K562 (cell line): Measurements from ENCODE around the gene UQCRH. TPM values are rescaled to one million over a fixed set of nuclear protein-coding genes. Genes with fewer than 3 reads are reported as not detected.

ENCODE experiments used
- CLOCK ChIP-seq: fragments of 250-450 bp; sonication (Bioruptor Pico); IDR thresholded peaks from 2 replicates; pipeline ENCODE4 v1.4.0; 2020; ENCODE audit warnings: mild to moderate bottlenecking, moderate library complexity, borderline replicate concordance
- CREB1 ChIP-seq, 2 experiments: sonication (generic) in 1 of 2; formaldehyde crosslinking in 1 of 2; IDR thresholded peaks; 2 replicates each; pipeline versions ENCODE4 v1.6.1 to v1.8.0; 2012 to 2022; ENCODE audit warnings: inconsistent platforms in 1 of 2, mild to moderate bottlenecking in 1 of 2, missing genetic modification reagents in 1 of 2, moderate library complexity in 1 of 2
- HCFC1 ChIP-seq: IDR thresholded peaks from 2 replicates; pipeline ENCODE4 v1.6.1; 2012; ENCODE audit warnings: low read depth, low read length, improper control_type of control experiment
- IFI16 ChIP-seq: fragments of 250-450 bp; sonication (Bioruptor Pico); IDR thresholded peaks from 2 replicates; pipeline ENCODE4 v2.1.2; 2022; ENCODE audit warnings: mild to moderate bottlenecking, inconsistent platforms
- KDM2B ChIP-seq: fragments of 250-450 bp; sonication (Bioruptor Pico); IDR thresholded peaks from 2 replicates; pipeline ENCODE4 v1.8.0; 2021; ENCODE audit warnings: mild to moderate bottlenecking, moderate library complexity
- NONO ChIP-seq, 2 experiments: fragments of 200-400 bp in 1 of 2; fragments of 450-650 bp in 1 of 2; formaldehyde crosslinking in 1 of 2; IDR thresholded peaks; 2 replicates each; pipeline ENCODE4 v1.6.1; 2017; ENCODE audit warnings: low read depth in 2 of 2, mild to moderate bottlenecking in 2 of 2, moderate library complexity in 2 of 2, low read length in 1 of 2
- PHF8 ChIP-seq: fragments of 200-600 bp; sonication (generic); IDR thresholded peaks from 2 replicates; pipeline ENCODE4 v1.6.1; 2012; ENCODE audit warnings: mixed run types, mild to moderate bottlenecking, inconsistent platforms, low read length, moderate library complexity, borderline replicate concordance
- RBFOX2 ChIP-seq: fragments of 200-400 bp; formaldehyde crosslinking; IDR thresholded peaks from 2 replicates; pipeline ENCODE4 v1.6.1; 2017; ENCODE audit warnings: low read depth, mild to moderate bottlenecking, low read length, moderate library complexity
- RBM17 ChIP-seq: fragments of 200-400 bp; formaldehyde crosslinking; IDR thresholded peaks from 2 replicates; pipeline ENCODE4 v1.6.1; 2017; ENCODE audit warnings: low read depth, mild to moderate bottlenecking, low read length, borderline replicate concordance
- ZNF609 ChIP-seq: sonication (generic); formaldehyde crosslinking; IDR thresholded peaks from 2 replicates; pipeline ENCODE4 v1.8.1; 2023; ENCODE audit warnings: missing genetic modification reagents, mild to moderate bottlenecking, borderline replicate concordance
- ZNF668 ChIP-seq: fragments of 250-450 bp; sonication (Bioruptor Pico); IDR thresholded peaks from 2 replicates; pipeline ENCODE4 v1.8.0; 2022; ENCODE audit warnings: mild to moderate bottlenecking, inconsistent platforms
- ZSCAN32 ChIP-seq: fragments of 450-650 bp; formaldehyde crosslinking; IDR thresholded peaks from 2 replicates; pipeline ENCODE4 v1.4.0; 2020; ENCODE audit warnings: mild to moderate bottlenecking, moderate library complexity
- polyA plus RNA-seq, 8 experiments: library from polyadenylated mRNA; depleted of rRNA in 4 of 8; stranded (reverse) in 5 of 8; unstranded in 3 of 8; fragments of >200 nt; fragmentation: Nextera tagmentation in 2 of 8; fragmentation: Illumina TruSeq in 1 of 8; extraction: Ambion mirVana in 2 of 8; extraction: Trizol in 1 of 8; gene quantifications; 2 replicates each; pipeline versions ENCODE4 v1.2.1 to v1.2.3, GENCODE V29; 2011 to 2014; ENCODE audit warnings: inconsistent platforms in 1 of 8, missing spikeins in 1 of 8
- total RNA-seq, 7 experiments: library from RNA; depleted of rRNA in 6 of 7; stranded (reverse); fragments of >200 nt in 6 of 7; fragmentation: Illumina TruSeq in 2 of 7; extraction: Trizol in 2 of 7; gene quantifications; 2 replicates each; pipeline versions ENCODE4 v1.2.1 to v1.2.3, GENCODE V29; 2011 to 2021; ENCODE audit warnings: low replicate concordance in 1 of 7
- TF ChIP-seq, protein P1 (sequence below): sonication (generic); formaldehyde crosslinking; IDR thresholded peaks from 2 replicates; pipeline ENCODE4 v1.8.0; 2022; ENCODE audit warnings: mild to moderate bottlenecking, missing genetic modification reagents
- TF ChIP-seq, protein P2 (sequence below): fragments of 250-450 bp; sonication (Bioruptor Pico); IDR thresholded peaks from 2 replicates; pipeline ENCODE4 v1.5.0; 2021

Gene UQCRH
- total and polyA plus RNA-seq, 9 of the 15 experiments (the other 6 are each of a cell fraction or from before 2014, with no cell fraction given), result 1,267 to 5,184 (median 2,410) TPM

GRCh38 chr1:46285730-46286477, 17.6 kb upstream of the UQCRH start (continued):
- TF ChIP-seq KDM2B (no peak), CREB1 (IDR thresholded peaks at IDR 0.05) (no peak), CREB1 (CRISPR knock-in tag; IDR thresholded peaks at IDR 0.05) (0 out of 2 replicates have a peak, but pooled peaks have one; percentile 23), CLOCK (CRISPR knock-in tag) (no peak), HCFC1 (0 out of 2 replicates have a peak, but pooled peaks have one; percentile 14), RBFOX2 (peak; percentile 73), PHF8 (no peak), NONO (IDR thresholded peaks at IDR 0.05; ENCODE audit: low read depth in 2 of 2, low read length in 1 of 2) (0 out of 4 replicates have a peak, but pooled peaks of 1 of the 2 experiments have one; percentile 21), ZNF668 (CRISPR knock-in tag) (peak; percentile 55; the same call in 1 of the 2 replicates), RBM17 (no peak), ZNF609 (CRISPR knock-in tag) (0 out of 2 replicates have a peak, but pooled peaks have one; percentile 30), IFI16 (CRISPR knock-in tag) (no peak), ZSCAN32 (CRISPR knock-in tag) (peak; percentile 80)
- TF ChIP-seq, protein P1, sequence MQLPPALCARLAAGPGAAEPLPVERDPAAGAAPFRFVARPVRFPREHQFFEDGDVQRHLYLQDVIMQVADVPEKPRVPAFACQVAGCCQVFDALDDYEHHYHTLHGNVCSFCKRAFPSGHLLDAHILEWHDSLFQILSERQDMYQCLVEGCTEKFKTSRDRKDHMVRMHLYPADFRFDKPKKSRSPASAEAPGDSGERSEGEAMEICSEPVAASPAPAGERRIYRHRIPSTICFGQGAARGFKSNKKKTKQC (CRISPR knock-in tag), result peak; percentile 77; the same call in 1 of the 2 replicates
- TF ChIP-seq, protein P2, sequence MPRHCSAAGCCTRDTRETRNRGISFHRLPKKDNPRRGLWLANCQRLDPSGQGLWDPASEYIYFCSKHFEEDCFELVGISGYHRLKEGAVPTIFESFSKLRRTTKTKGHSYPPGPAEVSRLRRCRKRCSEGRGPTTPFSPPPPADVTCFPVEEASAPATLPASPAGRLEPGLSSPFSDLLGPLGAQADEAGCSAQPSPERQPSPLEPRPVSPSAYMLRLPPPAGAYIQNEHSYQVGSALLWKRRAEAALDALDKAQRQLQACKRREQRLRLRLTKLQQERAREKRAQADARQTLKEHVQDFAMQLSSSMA (CRISPR knock-in tag), result 0 out of 2 replicates have a peak, but pooled peaks have one; percentile 13
